GM12872 (cell line): Measurements from ENCODE around the gene ZFYVE21.

Experiments used
- CTCF ChIP-seq: IDR thresholded peaks from 3 replicates; pipeline ENCODE4 v1.5.1; 2011; ENCODE audit warnings: low read depth, mild to moderate bottlenecking, low read length, moderate library complexity; ENCODE audit not compliant: insufficient read depth

Gene ZFYVE21

GRCh38 chr14:103679351-103679750, 36.3 kb upstream of the ZFYVE21 start:
- TF ChIP-seq CTCF, result peak; percentile 90

- no peak for TF ChIP-seq CTCF
These were observed 34.9 kb upstream of the ZFYVE21 start for GRCh38 chr14:103680491-103681231.

- TF ChIP-seq CTCF, result no peak
These were observed 32.5 kb upstream of the ZFYVE21 start for GRCh38 chr14:103683139-103683538.

GRCh38 chr14:103684471-103684870, 31.1 kb upstream of the ZFYVE21 start:
- TF ChIP-seq CTCF, result no peak

GRCh38 chr14:103684871-103685270, 30.7 kb upstream of the ZFYVE21 start:
- no peak for TF ChIP-seq CTCF

GRCh38 chr14:103685276-103686211, 30.1 kb upstream of the ZFYVE21 start:
- no peak for TF ChIP-seq CTCF

- no peak for TF ChIP-seq CTCF
These were observed 28.7 kb upstream of the ZFYVE21 start for GRCh38 chr14:103686831-103687485.
